Neuronal stem cell (in vitro differentiated cells): ENCODE measurements around the gene SNAI3.

Experiments used
- DNase-seq: peaks from one replicate; pipeline ENCODE4 v3.0.0-alpha.2; 2013; ENCODE audit warnings: low spot score
- H2AFZ ChIP-seq: one replicate; pipeline ENCODE4 v1.6.1; 2013; ENCODE audit warnings: mild to moderate bottlenecking, low read length, inconsistent platforms
- H2AK5ac ChIP-seq: 2 replicates; pipeline ENCODE4 v1.6.1; 2013; ENCODE audit warnings: low read depth, mild to moderate bottlenecking, inconsistent platforms, low read length, moderate library complexity, mixed read lengths
- H2BK120ac ChIP-seq: 2 replicates; pipeline ENCODE4 v1.6.1; 2013; ENCODE audit warnings: low read depth, mild to moderate bottlenecking, inconsistent platforms, low read length, moderate library complexity, mixed read lengths
- H2BK12ac ChIP-seq: one replicate; pipeline ENCODE4 v1.6.1; 2013; ENCODE audit warnings: low read length, inconsistent platforms
- H2BK15ac ChIP-seq: 2 replicates; pipeline ENCODE4 v1.6.1; 2013; ENCODE audit warnings: mild to moderate bottlenecking, low read length, inconsistent platforms, mixed read lengths
- H2BK5ac ChIP-seq: one replicate; pipeline ENCODE4 v1.6.1; 2013; ENCODE audit warnings: inconsistent platforms, mild to moderate bottlenecking, low read length, moderate library complexity
- H3K14ac ChIP-seq: one replicate; pipeline ENCODE4 v1.6.1; 2013; ENCODE audit warnings: low read length, inconsistent platforms
- H3K18ac ChIP-seq: 2 replicates; pipeline ENCODE4 v1.6.1; 2013; ENCODE audit warnings: low read length, inconsistent platforms
- H3K23ac ChIP-seq: 2 replicates; pipeline ENCODE4 v1.6.1; 2013; ENCODE audit warnings: low read depth, mild to moderate bottlenecking, mixed read lengths, low read length, inconsistent platforms; ENCODE audit not compliant: poor library complexity
- H3K27ac ChIP-seq: replicated peaks from 3 replicates; pipeline ENCODE4 v1.5.1; 2013; ENCODE audit warnings: low read length, inconsistent platforms
- H3K27me3 ChIP-seq, 3 experiments: 2 replicates each; pipeline ENCODE4 v1.6.1; 2013; ENCODE audit warnings: low read length in 3 of 3, mild to moderate bottlenecking in 2 of 3, inconsistent platforms in 1 of 3, low read depth in 1 of 3, mixed read lengths in 1 of 3, moderate library complexity in 1 of 3; ENCODE audit not compliant: control insufficient read depth in 3 of 3, insufficient read depth in 3 of 3
- H3K36me3 ChIP-seq, 2 donors: replicated peaks in 1 of 2; 2 replicates each; pipeline ENCODE4 v1.6.1; 2013; ENCODE audit warnings: low read length in 2 of 2; ENCODE audit not compliant: control insufficient read depth in 2 of 2, insufficient read depth in 2 of 2
- H3K4ac ChIP-seq: 2 replicates; pipeline ENCODE4 v1.6.1; 2013; ENCODE audit warnings: inconsistent platforms, mild to moderate bottlenecking, low read length, moderate library complexity
- H3K4me1 ChIP-seq, 2 donors: 1 replicate in 1 of 2; 2 replicates in 1 of 2; pipeline ENCODE4 v1.6.1; 2013; ENCODE audit warnings: low read length in 2 of 2, low read depth in 1 of 2; ENCODE audit not compliant: control insufficient read depth in 2 of 2, insufficient read depth in 1 of 2
- H3K4me2 ChIP-seq: one replicate; pipeline ENCODE4 v1.6.1; 2013; ENCODE audit warnings: mild to moderate bottlenecking, low read length, inconsistent platforms; ENCODE audit not compliant: insufficient read depth, poor library complexity, severe bottlenecking
- H3K4me3 ChIP-seq, 2 donors: 2 replicates each; pipeline ENCODE4 v1.5.1; 2013; ENCODE audit warnings: low read length in 2 of 2, mild to moderate bottlenecking in 2 of 2, inconsistent platforms in 1 of 2, moderate library complexity in 1 of 2
- H3K79me1 ChIP-seq: one replicate; pipeline ENCODE4 v1.6.1; 2013; ENCODE audit warnings: low read depth, mild to moderate bottlenecking, inconsistent platforms, low read length, moderate library complexity
- H3K9ac ChIP-seq: one replicate; pipeline ENCODE4 v1.6.1; 2013; ENCODE audit warnings: mild to moderate bottlenecking, low read depth, low read length, inconsistent platforms; ENCODE audit not compliant: poor library complexity
- H3K9me3 ChIP-seq, 2 donors: replicated peaks in 1 of 2; 2 replicates each; pipeline versions ENCODE3 to v1.6.1; 2013; ENCODE audit warnings: low read length in 2 of 2, mild to moderate bottlenecking in 2 of 2, inconsistent platforms in 1 of 2, low read depth in 1 of 2, mixed read lengths in 1 of 2, moderate library complexity in 1 of 2; ENCODE audit not compliant: control insufficient read depth in 2 of 2, insufficient read depth in 1 of 2
- H4K8ac ChIP-seq: one replicate; pipeline ENCODE4 v1.6.1; 2013; ENCODE audit warnings: low read depth, mild to moderate bottlenecking, inconsistent platforms, low read length, moderate library complexity
- H4K91ac ChIP-seq: one replicate; pipeline ENCODE4 v1.6.1; 2013; ENCODE audit warnings: low read length, low read depth, mild to moderate bottlenecking, inconsistent platforms; ENCODE audit not compliant: poor library complexity
- WGBS, 2 donors: extraction: QIAGEN DNeasy Blood & Tissue Kit; methylation state at CpG; one replicate each; pipeline ENCODE4 v1.1.7; 2013; ENCODE audit warnings: missing lambda C conversion rate in 2 of 2, mixed read lengths in 1 of 2; ENCODE audit not compliant: insufficient read length in 2 of 2, insufficient replicate concordance in 1 of 2; ENCODE audit errors: extremely low coverage in 2 of 2; 5-methylcytosine and 5-hydroxymethylcytosine counted together

Gene SNAI3

GRCh38 chr16:88685156-88686061, 898 bp downstream of the SNAI3 start:
- peak overlapping the region; percentile 63 for H2AK5ac ChIP-seq
- H3K36me3 ChIP-seq: no peaks in the 10 kb centered on the region
- H3K9me3 ChIP-seq: no peaks in the 10 kb centered on the region
- H3K14ac ChIP-seq: peak overlapping the region; percentile 71
- H3K4me1 ChIP-seq: peaks cover 16 to 21% of the 10 kb centered on the region in 2 donors
- peak overlapping the region; percentile 96 for H4K8ac ChIP-seq
- H2BK5ac ChIP-seq: no peak overlapping the region
- peak overlapping the region; percentile 81 for H2BK120ac ChIP-seq
- peak overlapping the region; percentile 34 to 77 for H3K4me3 ChIP-seq
- H3K27me3 ChIP-seq: peaks cover 8 to 62% (median 35%) of the 10 kb centered on the region in 3 experiments
- peak overlapping the region; percentile 91 for H3K18ac ChIP-seq
- peak overlapping the region; percentile 90 for H2AFZ ChIP-seq
- no peak overlapping the region for H3K27ac ChIP-seq
- no peak overlapping the region for H4K91ac ChIP-seq
- H3K4me2 ChIP-seq: peak overlapping the region; percentile 72
- H3K9ac ChIP-seq: peak overlapping the region; percentile 44
- H2BK15ac ChIP-seq: peak overlapping the region; percentile 81
- H3K4ac ChIP-seq: peak overlapping the region; percentile 76
- no CpG with 5 or more reads among the region's 33 CpGs for WGBS, 2 donors
- H3K23ac ChIP-seq: peak overlapping the region; percentile 91
- DNase-seq: no peak
- peaks cover 3% of the 10 kb centered on the region for H3K79me1 ChIP-seq
- H2BK12ac ChIP-seq: peak overlapping the region; percentile 73

GRCh38 chr16:88684569-88685155, 1.6 kb downstream of the SNAI3 start:
- H3K9me3 ChIP-seq: no peaks in the 10 kb centered on the region
- H2BK15ac ChIP-seq: no peak overlapping the region
- no peak overlapping the region for H3K14ac ChIP-seq
- WGBS, 2 donors: no CpG with 5 or more reads among the region's 15 CpGs
- H3K4me1 ChIP-seq: peaks cover 16 to 21% of the 10 kb centered on the region in 2 donors
- H3K23ac ChIP-seq: no peak overlapping the region
- no peak for DNase-seq
- H3K18ac ChIP-seq: no peak overlapping the region
- peaks cover 8 to 58% (median 35%) of the 10 kb centered on the region in 3 experiments for H3K27me3 ChIP-seq
- no peak overlapping the region for H2BK5ac ChIP-seq
- H2AFZ ChIP-seq: no peak overlapping the region
- H3K27ac ChIP-seq: no peak overlapping the region
- H3K4ac ChIP-seq: no peak overlapping the region
- H3K79me1 ChIP-seq: peaks cover 3% of the 10 kb centered on the region
- no peak overlapping the region for H2BK120ac ChIP-seq
- H3K36me3 ChIP-seq: no peaks in the 10 kb centered on the region
- H3K4me2 ChIP-seq: no peak overlapping the region
- H3K9ac ChIP-seq: no peak overlapping the region
- no peak overlapping the region for H2BK12ac ChIP-seq
- no peak overlapping the region for H3K4me3 ChIP-seq
- H2AK5ac ChIP-seq: no peak overlapping the region
- H4K91ac ChIP-seq: no peak overlapping the region
- H4K8ac ChIP-seq: no peak overlapping the region

- H3K4me3 ChIP-seq: no peak overlapping the region
- no peak overlapping the region for H3K4me2 ChIP-seq
- no peak overlapping the region for H3K27ac ChIP-seq
- H3K23ac ChIP-seq: peak overlapping the region; percentile 99
- no peak overlapping the region for H2BK120ac ChIP-seq
- H3K36me3 ChIP-seq: no peaks in the 10 kb centered on the region
- H3K9me3 ChIP-seq: no peaks in the 10 kb centered on the region
- peak overlapping the region; percentile 58 for H2BK12ac ChIP-seq
- H3K9ac ChIP-seq: peak overlapping the region; percentile 44
- no peak overlapping the region for H3K18ac ChIP-seq
- no peak overlapping the region for H4K8ac ChIP-seq
- no peak overlapping the region for H3K14ac ChIP-seq
- H4K91ac ChIP-seq: no peak overlapping the region
- no peaks in the 10 kb centered on the region for H3K79me1 ChIP-seq
- H3K4ac ChIP-seq: peak overlapping the region; percentile 37
- peak overlapping the region; percentile 69 for H2AFZ ChIP-seq
- peaks cover 8 to 30% (median 21%) of the 10 kb centered on the region in 3 experiments for H3K27me3 ChIP-seq
- H2AK5ac ChIP-seq: no peak overlapping the region
- H2BK5ac ChIP-seq: no peak overlapping the region
- WGBS, 2 donors: no CpG with 5 or more reads among the region's 21 CpGs
- no peak for DNase-seq
- H2BK15ac ChIP-seq: peak overlapping the region; percentile 67
- H3K4me1 ChIP-seq: peaks cover 15 to 21% of the 10 kb centered on the region in 2 donors
These were observed 4.4 kb downstream of the SNAI3 start for GRCh38 chr16:88681709-88682451.
